Left renal pelvis (tissue), 4 donors: ENCODE results near the gene JPH4. TPM values are rescaled to one million over a fixed set of nuclear protein-coding genes. Genes with fewer than 3 reads are reported as not detected.

Experiments
- DNase-seq, 4 donors: peaks; one replicate each; pipeline ENCODE4 v3.0.0-alpha.2; 2013; ENCODE audit warnings: low read depth in 4 of 4, low spot score in 3 of 4
- polyA plus RNA-seq, 4 donors: library from polyadenylated mRNA; unstranded; fragments of 120-200 nt; gene quantifications; one replicate each; pipeline ENCODE4 v1.2.1, GENCODE V29; 2013; ENCODE audit not compliant: insufficient read length in 4 of 4

The JPH4 gene
- polyA plus RNA-seq = 10 to 100 TPM in 2 of 4 donors, 1 to 10 TPM in 2; 9.5 to 18.9 (median 11.1) TPM

DNA sequence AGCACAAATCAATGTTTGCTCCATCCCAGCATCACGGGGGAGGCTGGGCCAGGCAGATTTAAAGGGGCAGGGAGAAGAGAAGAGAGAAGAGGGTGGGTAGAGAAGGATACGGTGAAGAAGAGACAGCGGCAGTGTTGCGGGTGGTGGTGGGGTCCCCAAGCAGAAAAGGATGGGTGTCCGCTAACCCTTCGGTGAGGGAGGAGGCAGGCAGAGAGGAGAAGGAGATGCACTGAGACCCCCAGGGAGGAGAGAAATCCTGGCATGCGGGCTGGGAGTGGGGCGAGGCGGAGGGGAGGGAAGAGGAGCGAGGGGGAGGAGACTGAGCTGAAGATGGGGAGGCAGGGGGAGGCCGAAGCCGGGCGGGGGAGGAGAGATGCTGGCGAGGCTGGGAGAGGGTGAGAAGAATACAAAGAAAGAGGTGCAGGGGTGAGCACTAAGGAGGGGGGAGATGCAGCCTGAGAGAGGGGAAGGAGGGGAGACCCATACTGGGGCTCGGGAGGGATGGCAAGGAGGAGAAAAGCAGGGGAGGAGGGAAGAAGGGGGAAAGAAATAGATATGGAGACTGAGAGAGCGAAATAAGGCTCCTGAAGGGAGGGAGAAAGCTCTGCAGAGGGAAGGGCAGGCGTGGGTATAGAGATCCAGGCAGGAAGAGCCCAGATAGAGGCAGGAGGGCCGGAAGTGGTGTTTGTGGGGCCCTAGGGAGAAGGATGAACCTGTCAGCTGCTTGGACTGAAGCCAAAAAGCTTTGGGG lies at the start of gene JPH4:
JPH4 (minus strand) TSS at position 231 of the 751 bp plus-strand sequence. CDS start 1,337 bp downstream, outside the sequence.
- no peak for DNase-seq

DNA sequence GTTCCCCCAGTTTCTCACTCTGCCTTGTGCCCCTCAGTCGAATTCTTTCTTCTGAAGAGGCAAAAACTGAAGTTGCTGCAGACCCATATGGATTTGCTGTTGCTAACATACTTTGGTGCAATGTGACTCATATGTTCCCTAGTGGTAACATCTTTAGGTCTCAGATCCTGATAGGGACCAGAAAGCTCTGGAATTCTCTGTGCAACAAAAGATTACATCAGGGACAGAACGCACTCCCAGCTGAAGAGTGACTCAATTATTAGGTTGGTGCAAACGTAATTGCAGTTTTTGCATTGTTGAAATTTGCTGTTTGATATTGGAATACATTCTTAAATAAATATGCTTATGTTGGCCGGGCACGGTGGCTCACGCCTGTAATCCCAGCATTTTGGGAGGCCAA lies 49.4 kb upstream of the JPH4 start:
- DNase-seq = no peak

DNA sequence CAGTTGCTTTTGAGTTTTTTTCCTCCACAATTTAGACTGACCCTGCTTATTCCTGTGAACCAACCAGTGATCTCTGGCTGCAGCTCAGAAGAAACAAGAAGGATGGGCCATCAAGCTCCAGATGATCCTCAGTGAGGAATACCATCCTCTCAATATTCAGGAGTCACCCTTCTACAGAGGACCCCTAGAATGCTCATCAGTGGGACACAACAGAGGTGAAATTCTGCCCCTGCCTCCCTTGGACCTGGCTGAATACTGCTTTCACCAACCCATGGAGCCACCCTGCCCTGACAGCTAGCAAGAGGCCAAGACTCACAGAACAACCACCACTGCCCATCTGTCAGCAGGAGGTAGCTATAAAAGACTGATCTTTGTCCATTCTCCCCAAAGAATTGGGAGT lies 48.4 kb upstream of the JPH4 start:
- DNase-seq = no peak

DNA sequence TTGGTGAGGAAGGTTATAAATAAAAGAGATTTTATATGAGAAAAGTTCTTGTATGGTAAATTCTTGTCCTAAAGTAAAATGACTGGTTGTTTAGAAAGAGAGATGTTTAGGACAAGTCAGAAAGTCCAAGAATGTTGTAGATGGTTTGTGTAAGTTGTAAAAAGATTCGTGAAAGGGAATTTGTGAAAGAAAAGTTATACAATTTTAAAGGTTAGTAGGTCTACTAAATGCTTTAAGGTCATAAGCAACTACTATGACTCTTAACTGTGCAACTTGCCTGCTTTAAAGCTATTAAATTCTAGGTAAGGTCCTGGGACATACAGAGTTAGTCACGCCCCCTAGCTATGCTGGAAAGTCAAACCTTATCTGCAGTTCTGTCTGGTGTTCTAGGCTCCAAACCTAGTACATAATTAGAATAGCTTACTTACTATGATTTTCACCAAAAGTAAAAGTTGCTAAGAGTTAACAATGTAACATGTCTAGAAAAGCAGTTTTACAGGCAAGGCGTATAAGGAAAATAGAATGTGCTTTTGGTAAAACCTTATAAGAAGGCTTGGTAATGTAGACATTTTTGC lies 46.3 kb upstream of the JPH4 start:
- no peak for DNase-seq

DNA sequence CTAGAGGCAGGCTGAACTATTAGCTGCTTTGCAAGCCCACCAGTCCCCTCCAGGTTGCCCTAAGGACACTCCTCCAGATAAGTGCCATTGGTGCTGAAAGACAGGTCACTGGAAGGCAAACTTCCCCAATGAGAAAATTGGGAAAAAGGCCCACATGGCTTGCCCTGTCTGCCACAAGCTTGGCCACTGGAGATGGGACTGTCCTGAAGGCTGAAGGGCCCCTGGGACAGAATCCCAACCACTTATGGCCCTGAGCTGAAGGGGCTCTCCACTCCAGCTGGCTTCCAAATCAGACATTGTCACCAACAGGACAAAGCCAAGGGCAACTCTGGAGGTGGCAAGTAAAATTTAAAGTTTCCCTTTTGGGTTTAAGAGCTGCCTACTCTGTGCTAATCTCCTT lies 45.4 kb upstream of the JPH4 start:
- DNase-seq = no peak

DNA sequence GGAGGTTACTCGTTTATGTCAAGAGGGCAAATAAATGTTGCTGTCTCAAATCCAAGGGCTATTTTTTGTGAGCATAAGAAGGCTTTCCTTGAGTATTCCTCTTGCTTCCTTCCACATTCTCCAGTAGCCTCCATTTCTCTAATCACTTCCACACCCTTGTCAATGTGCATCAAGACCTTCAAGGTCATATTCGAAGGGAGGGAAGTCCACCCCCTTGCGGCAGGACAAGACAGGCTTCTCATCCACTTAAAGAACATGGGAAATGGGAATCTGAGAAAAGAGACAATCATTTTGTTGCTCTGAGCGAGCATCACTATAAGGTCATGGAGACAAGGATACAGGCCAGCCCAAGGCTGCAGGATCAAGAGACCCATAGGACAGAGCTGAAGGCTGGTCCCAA lies 44.4 kb upstream of the JPH4 start:
- no peak for DNase-seq

DNA sequence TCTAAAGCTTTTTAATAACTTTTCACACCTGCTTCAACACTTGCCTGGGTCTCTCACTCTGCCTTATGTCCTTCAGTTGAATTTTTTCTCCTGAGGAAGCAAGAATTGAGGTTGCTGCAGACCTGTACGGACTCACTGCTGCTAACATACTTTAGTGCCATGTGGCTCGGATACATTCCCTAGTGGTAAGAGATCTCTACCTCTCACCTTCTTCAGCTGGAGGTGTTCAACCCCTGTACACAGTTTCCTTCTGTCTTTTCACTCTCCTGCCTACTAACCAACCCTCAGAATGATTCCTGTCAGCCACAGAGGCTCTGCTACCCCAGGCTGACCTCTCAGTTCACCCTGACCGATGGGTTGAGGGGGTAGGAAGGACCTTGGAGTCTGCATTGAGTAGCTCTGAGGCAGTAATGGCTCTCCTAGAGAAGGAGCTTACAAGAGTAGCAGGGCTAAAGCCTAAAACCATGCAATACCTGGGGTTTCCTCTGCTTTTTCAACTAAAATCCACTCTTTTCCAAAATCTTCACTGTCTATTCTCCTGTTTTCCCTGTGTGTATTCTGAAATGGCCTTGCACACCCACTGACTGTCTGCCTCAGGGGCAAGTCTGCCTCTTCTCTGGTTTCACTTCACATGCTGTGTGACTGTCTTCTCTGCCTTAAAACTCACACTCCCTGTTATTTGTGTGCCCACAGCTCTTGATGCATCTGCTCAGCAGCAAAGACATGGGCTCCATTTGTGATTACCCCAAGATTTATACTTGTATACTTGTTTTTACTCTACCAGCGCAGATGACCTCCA lies 43.5 kb upstream of the JPH4 start:
- no peak for DNase-seq

DNA sequence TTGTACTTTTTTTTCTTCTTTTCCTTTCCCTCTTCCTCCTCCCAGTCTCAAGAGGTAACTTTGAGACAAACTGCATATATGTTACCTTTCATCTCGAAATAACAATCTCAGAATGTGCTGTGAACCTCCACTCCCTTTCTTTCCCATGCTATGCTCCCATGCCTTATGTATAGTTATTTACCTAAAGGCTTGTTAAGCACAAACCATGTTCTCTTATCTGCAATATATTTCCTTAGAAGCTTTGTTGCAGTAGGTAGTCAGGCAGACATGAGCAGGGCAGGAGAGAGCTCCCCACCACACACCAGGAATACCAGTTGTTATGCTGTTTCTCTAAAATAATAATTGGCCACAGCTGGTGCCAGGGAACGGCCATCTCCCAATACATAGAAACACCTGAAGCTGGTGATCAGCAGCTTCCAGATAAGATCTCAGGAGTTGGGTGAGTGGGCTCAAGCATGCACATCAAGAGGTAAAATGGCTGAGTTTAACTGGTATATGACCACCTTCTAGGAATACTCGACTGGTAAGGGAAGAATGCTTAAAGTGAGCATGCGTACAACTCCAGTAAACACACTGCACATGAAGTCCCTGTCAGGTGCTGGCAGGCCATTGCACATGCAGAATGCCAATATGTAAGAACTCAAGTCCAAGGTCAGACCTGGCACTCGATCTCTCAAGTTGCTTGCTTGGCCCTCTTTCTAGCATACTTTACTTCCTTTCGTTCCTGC lies 42.8 kb upstream of the JPH4 start:
- no peak for DNase-seq

DNA sequence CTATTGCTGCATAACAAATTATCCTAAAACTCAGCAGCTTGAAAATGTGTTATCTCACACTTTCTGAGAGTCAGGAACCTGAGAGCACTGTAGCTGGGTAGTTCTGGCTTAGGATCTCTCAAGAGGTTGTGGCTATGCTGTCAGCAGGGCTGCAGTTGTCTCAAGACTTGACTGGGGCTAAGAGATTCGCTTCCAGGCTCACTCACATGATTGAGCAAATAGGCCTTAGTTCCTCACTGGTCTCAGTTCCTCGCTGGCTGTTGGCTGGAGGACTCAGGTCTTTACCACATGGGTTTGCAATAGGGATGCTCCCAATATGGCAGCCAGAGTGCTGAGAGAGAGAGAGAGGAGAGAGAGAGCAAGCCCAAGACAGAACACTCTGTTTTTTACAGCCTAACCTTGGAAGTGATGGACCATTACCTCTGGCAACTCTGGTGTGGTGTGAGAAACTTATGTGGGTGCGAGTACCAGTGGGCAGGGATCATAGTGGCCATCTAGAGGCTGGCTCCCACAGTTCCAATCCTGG lies 41.6 kb upstream of the JPH4 start:
- DNase-seq = no peak

DNA sequence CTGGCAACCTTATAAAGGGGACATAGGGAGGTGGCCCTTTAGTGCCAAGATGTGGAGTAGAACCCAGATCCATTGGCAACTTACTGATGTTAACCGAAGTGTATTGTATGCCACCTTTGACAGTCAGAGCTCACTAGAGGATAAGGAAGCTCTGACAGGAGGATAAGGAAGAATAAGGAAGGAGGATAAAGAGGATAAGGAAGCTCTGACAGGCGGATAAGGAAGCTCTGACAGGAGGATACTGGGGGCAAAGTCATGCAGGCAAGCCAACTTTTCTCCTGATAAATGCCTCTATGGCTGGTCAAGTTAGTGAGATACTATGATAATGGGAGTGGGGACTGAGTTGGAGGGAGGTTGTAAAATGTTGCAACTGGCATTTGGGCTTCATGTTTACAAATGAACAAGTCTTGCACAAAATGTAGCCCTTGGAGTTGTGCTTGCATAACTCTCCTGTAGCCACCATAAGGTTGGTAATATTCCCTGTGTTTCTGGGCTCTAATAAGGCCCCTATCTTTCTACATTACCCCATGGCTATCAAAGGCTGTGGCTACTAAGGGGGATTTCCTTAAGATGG lies 39.9 kb upstream of the JPH4 start:
- DNase-seq = no peak

DNA sequence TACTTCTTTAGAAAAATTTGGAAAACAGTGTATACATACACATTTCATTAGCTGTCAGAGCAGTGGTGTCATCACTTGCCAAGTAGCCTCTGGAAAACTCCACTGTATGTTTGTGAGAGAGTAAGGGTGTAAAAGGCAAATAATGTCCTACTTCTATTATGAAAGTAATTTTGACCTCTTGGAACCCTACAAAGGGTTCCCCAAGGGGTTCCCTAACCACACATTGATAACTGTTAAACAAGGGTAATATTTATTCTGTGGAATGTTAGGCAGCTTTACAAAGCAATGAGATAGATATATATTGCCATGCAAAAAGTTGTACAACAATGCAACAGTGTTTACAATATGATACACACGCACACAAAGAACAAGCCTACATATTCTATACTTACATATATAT lies 38.9 kb upstream of the JPH4 start:
- no peak for DNase-seq

DNA sequence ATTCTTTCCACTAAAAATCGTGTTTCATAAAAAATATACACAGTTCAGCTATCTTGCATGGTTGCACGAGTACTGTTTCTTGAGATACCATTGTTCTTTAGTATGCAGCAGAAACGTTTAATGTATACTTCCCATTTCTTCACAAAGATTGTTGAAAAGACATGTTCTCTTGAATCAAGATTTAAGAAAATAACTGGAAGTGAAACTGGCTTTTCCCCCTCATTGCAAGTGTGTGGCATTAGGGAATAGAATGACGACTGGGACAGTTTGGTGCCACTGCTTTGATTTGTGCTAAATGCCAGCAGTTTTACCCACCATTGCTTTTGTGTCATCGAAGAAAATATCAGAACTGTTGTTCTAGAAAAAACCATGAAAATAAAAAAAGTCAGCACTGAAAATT lies 37.3 kb upstream of the JPH4 start:
- DNase-seq = no peak

DNA sequence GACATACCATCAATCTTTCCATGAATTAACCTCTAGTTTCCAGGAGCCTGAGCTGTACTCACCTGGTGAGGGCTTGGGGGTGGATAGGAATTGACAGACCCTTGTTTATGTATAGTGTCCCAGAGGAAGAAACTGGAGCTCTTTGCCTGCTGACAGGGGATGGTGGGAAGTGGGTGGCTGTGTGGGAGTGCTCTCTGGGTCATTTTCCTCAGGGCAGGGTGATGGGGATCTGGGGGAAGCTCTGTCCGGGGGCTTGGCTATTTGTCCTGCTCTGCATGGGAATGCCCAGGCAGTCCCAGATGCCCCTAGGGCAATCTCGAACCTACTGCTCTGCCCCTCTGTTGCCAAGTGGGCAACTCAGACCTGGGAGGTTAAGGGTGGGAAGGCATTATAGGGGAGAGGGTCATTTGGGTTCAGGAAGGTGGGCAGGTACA lies 35.8 kb upstream of the JPH4 start:
- no peak for DNase-seq

DNA sequence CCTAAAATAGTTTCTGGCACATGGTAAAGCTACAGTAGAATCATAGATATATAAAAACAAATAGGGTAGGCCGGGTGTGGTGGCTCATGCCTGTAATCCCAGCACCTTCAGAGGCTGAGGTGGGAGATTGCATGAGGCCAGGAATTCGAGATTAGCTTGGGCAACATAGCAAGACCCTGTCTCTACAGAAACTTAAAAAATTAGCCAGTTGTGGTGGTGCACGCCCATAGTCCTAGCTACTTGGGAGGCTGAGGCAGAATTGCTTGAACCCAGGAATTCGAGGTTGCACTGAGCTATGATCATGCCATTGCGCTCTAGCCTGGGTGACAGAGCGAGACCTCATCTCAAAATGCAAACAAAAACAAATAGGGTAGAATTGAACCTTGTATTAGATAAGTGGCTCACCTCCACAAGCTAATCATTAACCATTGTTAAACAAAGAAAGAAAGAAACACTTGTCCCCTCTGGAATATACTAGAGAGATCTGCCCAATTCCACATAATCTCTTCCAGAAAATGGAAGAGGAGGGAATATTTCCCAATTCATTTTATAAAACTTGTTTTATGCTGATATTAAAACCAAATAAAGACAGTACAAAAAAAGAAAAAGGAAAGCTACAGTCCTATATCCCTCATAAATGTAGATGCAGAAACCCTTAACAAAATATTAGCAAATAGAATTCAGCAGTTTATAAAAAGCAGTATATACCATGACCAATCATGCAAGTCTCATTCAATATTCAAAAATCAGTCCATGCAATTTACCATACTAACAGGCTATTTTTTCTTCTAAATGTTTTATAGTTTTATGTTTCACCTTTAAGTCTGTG lies 34.9 kb upstream of the JPH4 start:
- no peak for DNase-seq

DNA sequence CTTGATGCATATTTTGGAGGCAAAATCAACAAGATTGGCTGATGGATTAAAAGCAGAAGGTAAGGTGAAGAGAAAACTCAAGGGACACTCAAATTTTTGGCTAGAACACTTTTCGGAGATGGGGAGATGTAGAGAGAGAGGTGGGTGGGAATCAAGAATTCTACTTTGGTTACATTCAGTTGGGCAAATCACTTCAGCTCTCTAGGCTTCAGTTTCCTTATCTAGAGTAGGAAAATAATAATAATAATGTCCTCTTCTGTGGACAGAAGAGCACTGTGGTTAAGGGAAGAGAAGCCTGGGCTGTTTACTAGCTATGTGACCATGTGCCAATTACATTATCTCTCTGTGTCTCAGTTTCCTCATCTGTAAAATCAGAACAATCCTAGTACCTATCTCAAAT lies 34.2 kb upstream of the JPH4 start:
- no peak for DNase-seq

DNA sequence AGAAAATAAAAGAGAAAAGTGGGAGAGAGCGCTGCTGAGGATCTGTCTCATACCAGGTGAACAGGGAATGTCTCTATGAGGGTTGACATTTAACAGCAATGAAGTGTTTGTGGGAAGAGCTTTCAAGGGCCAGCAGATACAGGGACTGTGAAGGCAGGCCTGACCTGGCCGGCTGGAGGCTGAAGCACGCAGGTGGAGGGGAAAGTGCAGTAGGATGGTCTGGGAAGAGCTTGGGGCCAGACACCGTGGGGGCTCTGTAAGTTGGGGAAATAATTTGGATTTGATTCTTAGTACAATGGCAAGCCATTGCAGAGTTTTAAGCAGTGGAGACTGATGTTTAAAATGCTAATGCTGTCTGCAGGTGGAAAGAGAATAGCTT lies 33.8 kb upstream of the JPH4 start:
- no peak for DNase-seq

DNA sequence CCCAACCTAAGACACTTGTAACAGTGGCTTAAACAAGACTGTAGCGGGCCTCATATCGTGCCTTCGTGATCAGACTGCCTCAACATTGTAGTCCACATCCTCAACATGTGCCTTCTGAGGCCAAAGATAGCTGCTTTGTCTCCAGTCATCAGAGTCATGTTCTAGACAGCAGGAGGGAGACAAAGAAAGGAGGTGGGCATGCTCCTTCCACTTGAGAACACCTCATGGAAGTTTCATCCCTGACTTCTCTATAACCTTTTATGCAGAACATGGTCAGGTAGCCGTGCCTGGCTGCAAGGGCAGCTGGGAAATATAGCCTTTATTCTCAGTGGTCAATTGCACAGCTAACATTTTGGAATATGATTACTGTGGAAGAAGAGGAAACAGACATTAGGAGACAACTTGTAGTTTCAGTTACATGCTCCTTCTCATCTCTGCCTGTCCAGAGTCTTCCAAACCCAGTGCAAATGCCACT lies 32.3 kb upstream of the JPH4 start:
- no peak for DNase-seq

DNA sequence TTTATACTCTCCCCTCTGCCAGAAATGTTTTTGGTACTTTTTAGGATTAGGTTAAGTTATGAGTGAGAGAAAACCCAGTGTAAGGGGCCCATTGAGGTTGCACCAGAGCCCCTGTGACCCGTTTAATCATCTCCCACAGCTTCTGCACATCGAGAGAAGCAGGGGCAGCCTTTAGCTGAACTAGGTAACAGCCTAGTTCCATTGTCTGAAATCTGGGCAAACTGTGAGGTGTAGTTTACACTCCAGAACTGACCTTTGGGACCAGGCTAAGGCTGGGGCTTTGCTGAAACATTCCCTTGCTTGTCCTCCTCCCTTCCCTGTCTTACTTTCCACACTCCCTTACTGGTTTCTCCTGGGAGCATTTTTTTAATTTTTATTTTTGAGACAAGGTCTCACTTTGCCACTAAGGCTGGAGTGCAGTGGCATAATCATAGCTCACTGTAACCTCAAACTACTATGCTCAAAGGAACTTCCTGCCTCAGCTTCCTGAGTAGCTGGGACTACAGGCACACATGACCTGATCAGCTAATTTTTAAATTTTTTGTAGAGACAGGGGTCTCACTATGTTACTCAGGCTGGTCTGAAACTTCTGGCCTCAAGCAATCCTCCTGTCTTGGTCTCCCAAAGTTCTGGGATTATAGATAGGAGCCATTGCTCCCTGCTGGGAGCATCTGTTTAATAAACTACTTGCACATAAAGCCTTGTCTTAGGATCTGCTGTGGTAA lies 31.7 kb upstream of the JPH4 start:
- DNase-seq = no peak
